Esophagus muscularis mucosa (tissue), 4 donors: ENCODE results near the gene KCNG4. TPM values are rescaled to one million over a fixed set of nuclear protein-coding genes. Genes with fewer than 3 reads are reported as not detected.

Source experiments
- DNase-seq: peaks from one replicate; pipeline ENCODE4 v3.0.0-alpha.2; 2017; ENCODE audit errors: extremely low spot score
- H3K27ac ChIP-seq, 4 donors: fragments of 200-600 bp; sonication (generic); replicated peaks in 1 of 4; 1 replicate in 3 of 4; 2 replicates in 1 of 4; pipeline ENCODE4 v1.5.1; 2016 to 2019; ENCODE audit warnings: mild to moderate bottlenecking in 1 of 4
- H3K27me3 ChIP-seq, 4 donors: fragments of 200-600 bp; sonication (generic); one replicate each; pipeline versions ENCODE4 v1.5.1 to v1.6.0; 2016 to 2019
- H3K36me3 ChIP-seq, 4 donors: fragments of 200-600 bp; sonication (generic); one replicate each; pipeline ENCODE4 v1.5.1; 2016 to 2019
- H3K4me1 ChIP-seq, 4 donors: fragments of 200-600 bp; sonication (generic); one replicate each; pipeline ENCODE4 v1.5.1; 2016 to 2019
- H3K4me3 ChIP-seq, 4 donors: fragments of 200-600 bp; sonication (generic); 1 replicate in 2 of 4; 2 replicates in 2 of 4; pipeline ENCODE4 v1.5.1; 2016 to 2019; ENCODE audit warnings: mild to moderate bottlenecking in 4 of 4, moderate library complexity in 1 of 4
- H3K9me3 ChIP-seq, 4 donors: fragments of 200-600 bp; sonication (generic); 1 replicate in 3 of 4; 2 replicates in 1 of 4; pipeline ENCODE4 v1.5.1; 2016 to 2019
- EP300 ChIP-seq: sonication (generic); formaldehyde crosslinking; IDR thresholded peaks from one replicate; pipeline ENCODE4 v1.6.1; 2017; ENCODE audit warnings: antibody characterized with exemption
- POLR2A ChIP-seq: fragments of 450-650 bp; IDR thresholded peaks from one replicate; pipeline ENCODE4 v1.6.1; 2017; ENCODE audit warnings: antibody characterized with exemption, moderate library complexity, mild to moderate bottlenecking, low read depth
- POLR2AphosphoS5 ChIP-seq, 2 donors: sonication (generic); formaldehyde crosslinking; IDR thresholded peaks; one replicate each; pipeline ENCODE4 v1.6.1; 2017; ENCODE audit warnings: antibody characterized with exemption in 2 of 2
- whole genome bisulfite sequencing: methylation state at CpG from one replicate; pipeline ENCODE4 v1.1.5; 2018; 5-methylcytosine and 5-hydroxymethylcytosine counted together
- intact Hi-C: fragments of 100-400 bp; cut with DNase I; formaldehyde crosslinking; loops from one replicate; pipeline ENCODE4 v1.15.1; 2023
- total RNA-seq, 4 donors: library from RNA; depleted of rRNA; stranded (reverse); fragments of >200 nt; gene quantifications; one replicate each; pipeline versions ENCODE4 v1.1.0 to v1.2.1, GENCODE V29; 2016
- TF ChIP-seq, protein P1 (sequence below), 3 experiments: fragments of 200-600 bp in 2 of 3; fragments of 450-650 bp in 1 of 3; sonication (generic) in 2 of 3; IDR thresholded peaks; one replicate each; pipeline ENCODE4 v1.5.1; 2017 to 2019; ENCODE audit warnings: antibody characterized with exemption in 3 of 3, mild to moderate bottlenecking in 2 of 3, moderate library complexity in 1 of 3

KCNG4 gene
- total RNA-seq, 4 donors from 2014 or later = not detected

GRCh38 chr16:84236671-84237070, 3.1 kb downstream of the KCNG4 start:
- Histone ChIP-seq H3K27me3 (peaks cover 0 to 34% (median 2%) of the 10 kb centered on the region in 4 donors), H3K4me3 (no peak overlapping the region), H3K36me3 (no peaks in the 10 kb centered on the region), H3K4me1 (peaks cover 0 to 18% (median 7%) of the 10 kb centered on the region in 4 donors), H3K27ac (no peak overlapping the region), H3K9me3 (no peaks in the 10 kb centered on the region)
- intact Hi-C loops = no loop called here
- no peak for DNase-seq
- TF ChIP-seq POLR2A (no peak), EP300 (no peak), POLR2AphosphoS5 (IDR thresholded peaks at IDR 0.05) (no peak)
- TF ChIP-seq, protein P1, sequence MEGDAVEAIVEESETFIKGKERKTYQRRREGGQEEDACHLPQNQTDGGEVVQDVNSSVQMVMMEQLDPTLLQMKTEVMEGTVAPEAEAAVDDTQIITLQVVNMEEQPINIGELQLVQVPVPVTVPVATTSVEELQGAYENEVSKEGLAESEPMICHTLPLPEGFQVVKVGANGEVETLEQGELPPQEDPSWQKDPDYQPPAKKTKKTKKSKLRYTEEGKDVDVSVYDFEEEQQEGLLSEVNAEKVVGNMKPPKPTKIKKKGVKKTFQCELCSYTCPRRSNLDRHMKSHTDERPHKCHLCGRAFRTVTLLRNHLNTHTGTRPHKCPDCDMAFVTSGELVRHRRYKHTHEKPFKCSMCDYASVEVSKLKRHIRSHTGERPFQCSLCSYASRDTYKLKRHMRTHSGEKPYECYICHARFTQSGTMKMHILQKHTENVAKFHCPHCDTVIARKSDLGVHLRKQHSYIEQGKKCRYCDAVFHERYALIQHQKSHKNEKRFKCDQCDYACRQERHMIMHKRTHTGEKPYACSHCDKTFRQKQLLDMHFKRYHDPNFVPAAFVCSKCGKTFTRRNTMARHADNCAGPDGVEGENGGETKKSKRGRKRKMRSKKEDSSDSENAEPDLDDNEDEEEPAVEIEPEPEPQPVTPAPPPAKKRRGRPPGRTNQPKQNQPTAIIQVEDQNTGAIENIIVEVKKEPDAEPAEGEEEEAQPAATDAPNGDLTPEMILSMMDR (IDR thresholded peaks at IDR 0.05) = no peak
- WGBS = 94% methylated on average over 23 of the region's 25 CpGs

DNA sequence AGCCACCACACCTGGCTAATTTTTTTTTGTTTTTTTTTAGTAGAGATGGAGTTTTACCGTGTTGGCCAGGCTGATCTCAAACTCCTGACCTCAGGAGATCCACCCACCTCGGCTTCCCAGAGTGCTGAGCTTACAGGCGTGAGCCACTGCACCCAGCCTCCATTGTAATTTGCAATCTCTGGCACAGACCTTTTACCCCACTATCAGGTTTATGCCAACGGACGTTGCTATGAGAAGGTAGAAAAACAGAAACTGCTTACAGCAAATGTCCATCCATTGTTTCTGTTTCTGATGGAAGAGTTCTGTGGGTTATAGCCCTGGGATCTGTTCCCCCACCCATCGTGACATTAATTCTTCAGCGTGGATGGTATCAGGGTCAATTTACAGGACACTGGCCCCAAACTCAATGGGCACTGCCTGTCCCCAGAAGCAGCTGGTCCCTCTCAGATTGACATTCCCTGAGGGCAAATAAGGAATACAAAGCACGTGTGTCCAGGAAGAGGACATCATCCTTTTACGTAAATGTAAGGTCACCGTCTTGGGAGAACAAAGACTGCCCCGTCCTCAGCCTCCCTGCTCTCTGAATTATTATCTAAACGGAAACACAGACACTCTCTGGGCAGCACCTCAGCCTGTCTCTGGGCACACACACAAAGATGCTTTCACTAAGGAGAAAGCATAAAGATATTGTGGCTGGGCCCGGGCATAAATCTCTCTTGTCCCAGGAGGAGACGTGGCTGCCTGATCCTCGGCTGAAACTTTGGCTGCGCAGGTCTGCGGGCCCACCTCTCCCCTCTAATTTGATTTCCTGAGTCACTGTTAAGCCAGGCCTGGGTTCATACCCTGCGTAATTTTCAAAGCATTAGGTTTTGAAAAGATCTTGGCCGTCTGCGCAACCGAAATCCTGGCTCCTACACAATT, 5.2 kb downstream of the KCNG4 start:
- H3K27ac ChIP-seq = peak overlapping the region in 3 of 4 donors; percentile 37 to 59 (median 37)

DNA sequence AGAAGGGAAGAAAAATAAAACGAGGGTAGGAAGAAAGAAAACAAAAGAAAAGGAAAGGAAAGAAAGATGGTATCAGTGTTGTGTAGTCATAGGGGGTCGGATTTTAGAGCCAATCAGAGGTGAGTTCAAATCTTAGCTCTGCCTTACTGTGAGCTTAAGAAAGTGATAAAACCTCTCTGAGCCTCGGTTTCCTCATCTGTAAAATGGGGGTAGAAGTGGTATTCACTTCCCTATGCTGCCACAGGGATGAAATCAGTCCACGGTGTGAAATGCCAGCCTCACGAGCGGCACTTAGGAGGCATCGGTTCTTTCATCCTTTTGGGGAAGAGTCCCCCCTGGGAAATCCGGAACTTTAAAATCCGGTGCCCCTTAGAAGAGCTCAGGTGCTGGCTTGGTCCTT, 6.1 kb downstream of the KCNG4 start:
- no peaks in the 10 kb centered on the region for H3K36me3 ChIP-seq
- H3K27me3 ChIP-seq = peaks cover 0 to 11% (median 0%) of the 10 kb centered on the region in 4 donors
- H3K4me3 ChIP-seq = no peak overlapping the region
- DNase-seq = no peak
- H3K4me1 ChIP-seq = peaks cover 0 to 15% (median 6%) of the 10 kb centered on the region in 4 donors
- intact Hi-C loops = no loop called here
- 80% methylated on average over 9 of the region's 9 CpGs for WGBS
- H3K9me3 ChIP-seq = no peaks in the 10 kb centered on the region
- peak overlapping the region in 2 of 4 donors; percentile 22 to 37 for H3K27ac ChIP-seq
- TF ChIP-seq POLR2A = no peak
- TF ChIP-seq, protein P1 (IDR thresholded peaks at IDR 0.05) = no peak
- TF ChIP-seq POLR2AphosphoS5 (IDR thresholded peaks at IDR 0.05) = no peak
- TF ChIP-seq EP300 = no peak

More for the DNA sequence above, 5.2 kb downstream of the KCNG4 start:
- H3K4me3 ChIP-seq = no peak overlapping the region
- intact Hi-C loops = no loop called here
- DNase-seq = no peak
- peaks cover 0 to 15% (median 0%) of the 10 kb centered on the region in 4 donors for H3K27me3 ChIP-seq
- WGBS = 66% methylated on average over 18 of the region's 21 CpGs
- peaks cover 0 to 14% (median 6%) of the 10 kb centered on the region in 4 donors for H3K4me1 ChIP-seq
- TF ChIP-seq, protein P1 (IDR thresholded peaks at IDR 0.05) = no peak
- TF ChIP-seq POLR2AphosphoS5 (IDR thresholded peaks at IDR 0.05) = peak in 1 of 2 donors; percentile 37
- no peaks in the 10 kb centered on the region for H3K9me3 ChIP-seq
- no peaks in the 10 kb centered on the region for H3K36me3 ChIP-seq

DNA sequence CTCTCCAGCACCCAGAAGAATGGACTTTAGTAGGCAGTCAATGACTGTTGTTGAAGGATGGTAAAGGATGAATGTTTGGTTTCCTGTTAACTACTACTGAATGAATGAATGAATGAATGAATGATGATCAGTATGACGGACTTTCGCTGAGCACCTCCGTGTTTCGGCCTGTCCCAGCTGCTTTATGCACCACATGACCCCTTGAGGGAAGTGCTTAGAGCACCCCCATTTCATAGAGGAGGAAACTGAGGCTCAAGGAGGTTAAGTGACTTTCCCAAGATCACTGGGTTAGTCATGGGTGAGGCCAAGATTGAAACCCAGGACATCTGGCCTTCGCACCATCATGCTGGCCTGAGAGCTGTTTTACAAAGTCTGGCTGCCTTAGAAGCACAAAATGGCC, 6.8 kb downstream of the KCNG4 start:
- H3K9me3 ChIP-seq = no peaks in the 10 kb centered on the region
- H3K4me1 ChIP-seq = peaks cover 6 to 23% (median 13%) of the 10 kb centered on the region in 4 donors
- H3K27me3 ChIP-seq = peaks cover 0 to 4% (median 0%) of the 10 kb centered on the region in 4 donors
- intact Hi-C loops = no loop called here
- no peak overlapping the region for H3K27ac ChIP-seq
- no peaks in the 10 kb centered on the region for H3K36me3 ChIP-seq
- no peak for DNase-seq
- 97% methylated on average over 5 of the region's 5 CpGs for WGBS
- no peak overlapping the region for H3K4me3 ChIP-seq
- TF ChIP-seq, protein P1 (IDR thresholded peaks at IDR 0.05) = no peak
